Ectodermal cell (in vitro differentiated cells): ENCODE data around the gene VAX1.
"Not testable (repeated sequence)": the region's sequence is repeated elsewhere in the genome, so short reads cannot be mapped to it uniquely, and the experiment has no call there.

Source experiments
- H3K27ac ChIP-seq: 2 replicates; pipeline ENCODE4 v1.7.0; 2013; ENCODE audit warnings: mild to moderate bottlenecking, low read depth, low read length; ENCODE audit not compliant: insufficient read depth, poor library complexity, severe bottlenecking
- H3K27me3 ChIP-seq: 2 replicates; pipeline ENCODE4 v1.7.0; 2013; ENCODE audit warnings: mild to moderate bottlenecking, low read length; ENCODE audit not compliant: insufficient read depth, control insufficient read depth, poor library complexity, severe bottlenecking
- H3K36me3 ChIP-seq: one replicate; pipeline ENCODE4 v1.7.0; 2013; ENCODE audit warnings: low read length; ENCODE audit not compliant: control insufficient read depth, insufficient read depth
- H3K4me1 ChIP-seq: one replicate; pipeline ENCODE4 v1.7.0; 2013; ENCODE audit warnings: low read length; ENCODE audit not compliant: control insufficient read depth, insufficient read depth
- H3K4me3 ChIP-seq: 2 replicates; pipeline ENCODE4 v1.7.0; 2013; ENCODE audit warnings: low read depth, low read length, control low read depth; ENCODE audit not compliant: insufficient read depth
- H3K9me3 ChIP-seq: 2 replicates; pipeline ENCODE4 v1.7.0; 2013; ENCODE audit warnings: mild to moderate bottlenecking, low read length, moderate library complexity; ENCODE audit not compliant: control insufficient read depth
- WGBS, 2 experiments: methylation state at CpG; one replicate each; pipeline ENCODE4 v1.1.7; 2013; ENCODE audit warnings: missing lambda C conversion rate in 2 of 2; 5-methylcytosine and 5-hydroxymethylcytosine counted together

VAX1 gene

DNA sequence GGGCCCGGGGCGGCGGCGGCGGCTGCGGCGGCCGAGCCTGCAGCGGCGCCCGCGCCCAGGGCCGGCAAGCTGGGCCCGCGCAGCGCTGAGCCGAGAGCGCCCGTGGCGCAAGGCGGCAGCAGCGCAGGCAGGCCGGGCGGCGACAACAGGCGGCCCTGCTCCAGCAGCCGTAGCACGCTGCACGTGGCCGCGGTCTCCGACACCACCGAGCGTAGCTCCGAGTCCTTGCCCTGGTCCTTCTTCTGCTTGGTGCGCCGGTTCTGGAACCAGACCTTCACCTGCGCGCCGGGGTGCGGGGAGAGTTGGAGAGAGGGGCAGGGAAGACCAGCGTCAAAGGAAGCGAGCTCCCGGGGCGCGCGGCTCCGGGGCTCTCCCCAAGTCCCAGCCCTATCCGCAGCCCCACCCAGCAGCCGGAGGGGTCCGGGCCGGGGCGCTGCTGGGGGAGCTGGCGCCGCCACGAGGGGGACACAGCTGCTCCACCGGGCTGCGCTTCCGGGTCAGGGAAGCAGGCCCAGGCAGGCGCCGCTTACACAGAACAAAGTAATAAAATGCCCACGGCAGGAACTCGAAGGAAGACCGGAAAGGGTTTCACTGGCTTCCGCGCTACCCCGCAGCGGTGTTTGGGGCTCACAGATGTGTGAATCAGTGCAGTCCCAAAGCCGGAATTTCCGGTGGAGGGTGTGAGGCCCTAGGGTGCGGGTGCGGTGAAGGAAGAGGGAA is 3.6 kb downstream of the VAX1 start:
- Histone ChIP-seq H3K9me3 (no peaks in the 10 kb centered on the region), H3K27me3 (peaks cover 100% of the 10 kb centered on the region), H3K4me3 (peak overlapping the region; percentile 27), H3K27ac (no peak overlapping the region), H3K36me3 (no peaks in the 10 kb centered on the region), H3K4me1 (peaks cover 39% of the 10 kb centered on the region)
- whole genome bisulfite sequencing, 2 experiments: 1% methylated on average over 72 of the region's 72 CpGs

DNA sequence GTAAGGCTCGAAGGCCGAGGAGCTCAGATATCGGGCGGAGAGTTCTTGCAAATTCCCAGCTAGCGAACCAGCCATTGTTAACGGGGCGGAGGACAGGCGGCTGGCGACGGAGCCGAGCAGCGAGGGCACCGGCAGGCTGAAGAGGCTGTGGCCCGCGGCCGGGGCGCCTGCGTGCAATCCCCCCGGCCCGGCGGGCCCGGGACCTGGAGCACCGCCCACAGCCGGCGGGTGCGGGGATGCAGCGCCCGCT is 4.1 kb downstream of the VAX1 start:
- Histone ChIP-seq H3K4me1 (peaks cover 35% of the 10 kb centered on the region), H3K4me3 (no peak overlapping the region), H3K27me3 (peaks cover 100% of the 10 kb centered on the region), H3K27ac (no peak overlapping the region), H3K9me3 (no peaks in the 10 kb centered on the region), H3K36me3 (no peaks in the 10 kb centered on the region)
- WGBS, 2 experiments: 1 to 2% methylated on average over 28 of the region's 28 CpGs

DNA sequence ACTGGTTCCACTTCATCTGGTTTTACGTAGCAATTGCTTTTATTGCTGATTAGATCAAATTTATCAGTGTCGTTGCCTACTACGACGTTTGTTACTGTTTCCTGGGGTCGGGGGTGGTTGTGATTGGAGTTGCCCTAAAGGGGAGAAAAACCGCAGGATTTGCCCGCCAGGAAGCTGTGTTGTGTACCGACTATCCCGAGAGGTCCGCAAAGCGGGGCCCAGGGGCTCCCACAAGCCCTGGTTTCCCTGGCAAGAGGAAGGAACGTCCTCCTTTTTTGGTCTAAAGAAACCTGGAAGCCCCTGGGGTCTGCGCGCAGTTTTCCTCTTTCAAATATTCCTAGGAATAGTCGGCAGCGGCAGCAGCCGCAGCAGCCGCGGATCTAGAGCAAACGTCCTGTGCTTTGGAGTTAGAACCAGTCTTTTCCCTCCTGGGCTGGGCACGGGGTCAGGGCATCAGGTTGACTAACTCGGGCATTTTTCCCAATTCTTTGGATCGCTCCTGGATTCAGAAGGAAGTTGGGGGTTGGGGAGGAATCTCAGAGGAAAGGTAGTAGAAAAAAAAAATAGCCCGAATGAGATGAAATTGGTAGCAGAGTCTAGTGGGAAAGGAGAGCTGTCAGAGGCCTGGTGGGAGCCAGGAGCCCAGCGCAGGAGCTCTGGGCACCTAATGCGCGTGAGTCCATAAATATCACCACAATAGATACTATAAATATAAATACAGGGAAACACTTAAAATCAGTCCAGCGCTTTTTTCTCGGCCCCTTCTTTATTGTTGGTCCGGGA is 4.6 kb downstream of the VAX1 start:
- H3K27ac ChIP-seq: no peak overlapping the region
- H3K4me3 ChIP-seq: no peak overlapping the region
- H3K4me1 ChIP-seq: peaks cover 30% of the 10 kb centered on the region
- H3K27me3 ChIP-seq: peaks cover 100% of the 10 kb centered on the region
- H3K9me3 ChIP-seq: no peaks in the 10 kb centered on the region
- no peaks in the 10 kb centered on the region for H3K36me3 ChIP-seq
- WGBS, 2 experiments: 2 to 3% methylated on average over 30 of the region's 30 CpGs

DNA sequence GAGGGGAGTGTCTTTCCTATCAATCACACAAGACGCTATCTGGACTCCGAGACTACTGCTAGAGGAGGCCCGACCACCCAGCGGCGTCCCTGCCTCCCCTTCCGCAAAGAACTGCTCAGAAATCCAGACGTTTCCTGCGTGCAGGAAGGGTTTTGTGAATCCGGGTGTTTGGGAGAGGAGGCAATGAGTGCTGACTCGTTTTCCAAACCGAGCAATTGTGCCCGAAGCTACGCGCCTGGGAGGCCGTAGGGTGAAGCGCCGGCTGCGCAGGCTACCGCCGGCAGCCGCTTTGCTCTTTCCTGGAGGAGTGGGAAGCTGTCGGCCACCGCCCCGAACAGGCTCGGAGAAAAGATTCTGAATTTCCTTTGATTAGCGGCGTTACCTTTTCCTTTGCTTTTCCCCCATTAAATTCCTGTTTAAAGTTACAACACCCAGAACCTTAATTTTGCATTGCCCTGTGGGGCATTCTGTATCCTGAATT is 5.3 kb downstream of the VAX1 start:
- H3K36me3 ChIP-seq: no peaks in the 10 kb centered on the region
- H3K27ac ChIP-seq: no peak overlapping the region
- no peaks in the 10 kb centered on the region for H3K9me3 ChIP-seq
- WGBS, 2 experiments: 0 to 1% methylated on average over 27 of the region's 27 CpGs
- H3K4me3 ChIP-seq: no peak overlapping the region
- H3K4me1 ChIP-seq: peaks cover 25% of the 10 kb centered on the region
- peaks cover 100% of the 10 kb centered on the region for H3K27me3 ChIP-seq

DNA sequence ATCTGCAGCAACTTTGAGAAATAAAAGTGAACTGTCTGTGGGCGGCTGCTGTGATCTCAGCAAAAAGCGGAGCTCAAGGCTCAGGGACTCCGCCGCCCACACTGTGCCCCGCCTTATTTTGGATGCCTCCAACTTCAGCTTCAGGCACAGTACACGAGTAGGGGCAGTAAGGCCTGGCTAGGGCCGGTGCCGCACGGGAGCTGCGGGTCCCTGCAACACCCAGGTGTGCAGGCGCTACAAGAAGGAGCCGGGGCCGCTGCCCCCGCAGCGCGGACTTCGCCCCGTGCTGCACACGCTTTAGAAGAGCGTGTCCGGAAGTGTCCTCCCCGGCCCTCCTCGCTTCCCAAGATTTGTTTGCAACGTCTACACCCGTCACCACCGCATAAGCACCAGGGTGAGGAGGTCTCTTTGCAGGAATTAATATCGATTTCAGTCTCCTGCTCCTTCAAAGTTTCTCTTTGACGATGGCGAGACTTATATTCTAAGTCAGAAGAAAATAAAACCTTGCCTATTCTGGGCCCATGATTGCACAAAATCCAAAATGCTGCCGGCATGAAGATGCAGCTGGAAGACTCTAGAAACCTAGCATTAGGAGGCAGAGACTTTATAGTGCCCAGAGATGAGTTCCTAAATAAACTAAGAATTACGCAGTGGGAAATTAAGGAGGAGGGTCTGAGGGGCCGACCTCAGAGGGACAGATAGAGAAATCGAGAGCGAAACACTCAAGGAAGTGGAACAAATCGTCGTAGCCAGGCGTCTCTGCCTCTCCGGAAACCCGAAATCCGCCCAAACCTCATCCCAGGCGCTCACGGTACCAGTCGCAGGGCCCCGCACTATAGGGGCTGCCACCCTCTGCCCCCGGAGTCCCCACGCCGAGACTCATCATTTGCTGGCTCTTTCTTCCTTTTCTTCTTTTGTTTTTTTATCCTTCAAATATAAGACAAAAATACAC is 6.4 kb downstream of the VAX1 start:
- peaks cover 20% of the 10 kb centered on the region for H3K4me1 ChIP-seq
- H3K9me3 ChIP-seq: no peaks in the 10 kb centered on the region
- no peak overlapping the region for H3K27ac ChIP-seq
- H3K27me3 ChIP-seq: peaks cover 100% of the 10 kb centered on the region
- H3K36me3 ChIP-seq: no peaks in the 10 kb centered on the region
- 2 to 3% methylated on average over 47 of the region's 47 CpGs for WGBS, 2 experiments
- no peak overlapping the region for H3K4me3 ChIP-seq

DNA sequence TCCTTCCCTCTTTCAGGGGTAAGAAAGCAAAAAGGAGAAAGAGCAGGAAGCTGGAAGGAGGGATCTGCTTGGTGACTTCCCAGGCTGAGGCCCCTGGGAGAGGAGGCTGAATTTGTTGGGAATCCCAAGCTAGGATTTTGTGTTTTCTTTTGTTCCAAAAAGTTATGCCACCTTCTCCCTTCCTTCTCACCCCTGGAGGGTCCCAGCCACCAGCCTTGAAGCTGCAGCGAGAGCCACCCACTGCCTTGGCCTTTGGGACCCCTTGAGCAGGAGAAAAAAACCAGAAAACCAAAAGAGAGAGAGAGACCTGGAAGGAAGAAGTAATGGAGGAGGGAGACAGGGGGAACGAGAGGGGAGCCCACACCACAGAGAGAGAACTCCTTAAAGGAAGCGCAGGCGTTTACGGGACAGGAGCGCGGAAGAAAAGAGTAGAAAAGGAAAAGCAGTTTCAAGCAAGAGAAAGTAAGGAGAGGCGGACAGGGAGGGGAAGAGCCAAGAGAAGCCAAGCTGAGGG is 7.2 kb downstream of the VAX1 start:
- H3K27me3 ChIP-seq: peaks cover 97% of the 10 kb centered on the region
- no peak overlapping the region for H3K27ac ChIP-seq
- 4% methylated on average over 8 of the region's 8 CpGs for WGBS, 2 experiments
- no peaks in the 10 kb centered on the region for H3K9me3 ChIP-seq
- H3K36me3 ChIP-seq: no peaks in the 10 kb centered on the region
- H3K4me1 ChIP-seq: peaks cover 20% of the 10 kb centered on the region
- no peak overlapping the region for H3K4me3 ChIP-seq

DNA sequence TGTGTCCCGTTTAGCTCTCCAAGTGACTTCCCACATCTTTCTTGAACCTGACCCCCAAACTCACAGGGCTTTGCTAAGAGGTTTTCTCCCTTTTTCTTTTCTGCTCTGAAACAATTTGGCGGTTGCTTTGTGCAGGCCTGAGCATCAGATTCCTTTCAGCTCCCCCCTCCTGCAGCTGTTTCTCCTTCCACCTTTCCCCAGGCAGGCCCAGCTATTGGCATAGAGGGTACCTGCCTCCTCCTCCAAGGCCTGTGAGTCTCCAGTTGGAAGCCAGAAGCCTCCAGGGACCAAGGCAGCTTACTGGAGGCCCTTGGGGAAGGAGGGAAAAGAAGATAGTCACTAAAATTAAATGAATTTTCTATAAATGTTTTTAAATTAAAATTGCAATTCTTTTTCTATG is 7.7 kb downstream of the VAX1 start:
- H3K36me3 ChIP-seq: no peaks in the 10 kb centered on the region
- no peak overlapping the region for H3K4me3 ChIP-seq
- no peak overlapping the region for H3K27ac ChIP-seq
- H3K9me3 ChIP-seq: no peaks in the 10 kb centered on the region
- H3K4me1 ChIP-seq: peaks cover 20% of the 10 kb centered on the region
- peaks cover 97% of the 10 kb centered on the region for H3K27me3 ChIP-seq
- 39 to 44% methylated on average over 2 of the region's 2 CpGs for WGBS, 2 experiments

DNA sequence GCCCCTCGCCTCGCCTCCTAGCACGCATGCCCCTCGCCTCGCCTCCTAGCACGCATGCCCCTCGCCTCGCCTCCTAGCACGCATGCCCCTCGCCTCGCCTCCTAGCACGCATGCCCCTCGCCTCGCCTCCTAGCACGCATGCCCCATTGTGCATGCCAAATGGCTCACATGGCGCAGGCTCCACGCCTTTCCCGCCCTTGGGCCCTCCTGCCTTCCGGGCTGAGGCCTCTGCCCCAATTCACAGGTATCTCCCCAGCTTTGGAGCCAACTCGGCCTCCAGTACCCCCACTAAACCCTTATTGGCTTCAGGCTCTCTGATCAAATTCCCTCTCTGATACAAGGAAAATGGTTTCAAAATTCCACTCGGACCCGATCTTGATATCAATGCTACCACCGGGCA is 11.4 kb downstream of the VAX1 start:
- 91 to 94% methylated on average over 15 to 17 of the region's 23 CpGs for WGBS, 2 experiments
- H3K4me3 ChIP-seq, H3K9me3 ChIP-seq, H3K27ac ChIP-seq, H3K36me3 ChIP-seq, H3K4me1 ChIP-seq: not testable (repeated sequence)
- peaks cover 66% of the 10 kb centered on the region for H3K27me3 ChIP-seq

DNA sequence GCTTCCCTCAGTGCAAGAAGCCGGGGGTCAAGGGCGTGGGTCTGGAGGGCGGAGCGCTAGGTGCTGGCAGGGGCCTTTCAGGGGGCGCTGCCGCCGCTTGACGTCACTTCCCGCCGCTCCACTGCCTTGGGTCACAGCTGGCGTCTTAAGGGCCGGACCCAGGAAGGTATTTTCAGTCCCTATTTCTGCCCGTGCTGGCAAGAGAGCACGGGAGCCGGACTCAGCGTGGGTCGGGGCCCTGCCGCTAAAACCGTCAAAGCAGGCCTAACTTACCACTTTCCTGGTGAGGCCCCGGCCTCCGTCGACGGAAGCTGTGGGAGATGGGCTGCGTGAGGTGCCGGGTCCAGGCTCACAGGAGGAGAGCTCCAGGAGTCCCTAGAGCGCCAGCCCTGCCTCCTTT is 12.0 kb downstream of the VAX1 start:
- Histone ChIP-seq H3K4me3 (no peak overlapping the region), H3K4me1 (peaks cover 3% of the 10 kb centered on the region), H3K36me3 (no peaks in the 10 kb centered on the region), H3K27ac (no peak overlapping the region), H3K27me3 (peaks cover 60% of the 10 kb centered on the region), H3K9me3 (no peaks in the 10 kb centered on the region)
- WGBS, 2 experiments: 88% methylated on average over 26 of the region's 26 CpGs

DNA sequence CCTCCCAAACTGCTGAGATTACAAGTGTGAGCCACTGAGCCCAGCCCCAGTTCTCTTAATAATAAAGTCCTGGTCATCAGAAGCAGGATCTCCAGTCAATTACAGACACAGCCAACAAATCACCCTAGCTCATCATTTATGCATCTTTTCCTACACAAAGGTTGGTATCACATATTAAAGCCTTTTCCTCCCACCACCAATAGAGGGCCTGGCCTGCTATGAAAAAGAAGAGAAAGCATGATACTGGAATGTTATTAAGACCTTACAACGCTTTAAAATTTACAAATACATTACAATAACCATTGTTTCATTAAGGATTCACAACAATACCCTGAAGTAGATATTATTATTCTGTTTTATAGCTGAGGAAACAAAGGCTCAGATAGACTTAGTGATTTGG is 25.9 kb downstream of the VAX1 start:
- H3K27ac ChIP-seq: no peak overlapping the region
- no peaks in the 10 kb centered on the region for H3K9me3 ChIP-seq
- no peaks in the 10 kb centered on the region for H3K36me3 ChIP-seq
- peaks cover 1% of the 10 kb centered on the region for H3K27me3 ChIP-seq
- no peak overlapping the region for H3K4me3 ChIP-seq
- H3K4me1 ChIP-seq: no peaks in the 10 kb centered on the region
- no CpG with 5 or more reads among the region's 1 CpG for WGBS, 2 experiments
